Inferior parietal cortex (tissue), 1 donor: ENCODE results near the gene EMC1.
A peak's percentile ranks its signal among the peaks of the same experiment; 100 is the strongest.
"Not testable (repeated sequence)": the region's sequence is repeated elsewhere in the genome, so short reads cannot be mapped to it uniquely, and the experiment has no call there.

Experiments
- DNase-seq: peaks from one replicate; pipeline ENCODE4 v3.0.0-alpha.2; 2016; ENCODE audit errors: extremely low spot score

EMC1 gene

GRCh38 chr1:19260211-19261138 is 9.2 kb upstream of the EMC1 start:
- DNase-seq = no peak

GRCh38 chr1:19258353-19258752 is 7.0 kb upstream of the EMC1 start:
- DNase-seq = no peak

GRCh38 chr1:19257178-19257914 is 6.0 kb upstream of the EMC1 start:
- DNase-seq = no peak

DNA sequence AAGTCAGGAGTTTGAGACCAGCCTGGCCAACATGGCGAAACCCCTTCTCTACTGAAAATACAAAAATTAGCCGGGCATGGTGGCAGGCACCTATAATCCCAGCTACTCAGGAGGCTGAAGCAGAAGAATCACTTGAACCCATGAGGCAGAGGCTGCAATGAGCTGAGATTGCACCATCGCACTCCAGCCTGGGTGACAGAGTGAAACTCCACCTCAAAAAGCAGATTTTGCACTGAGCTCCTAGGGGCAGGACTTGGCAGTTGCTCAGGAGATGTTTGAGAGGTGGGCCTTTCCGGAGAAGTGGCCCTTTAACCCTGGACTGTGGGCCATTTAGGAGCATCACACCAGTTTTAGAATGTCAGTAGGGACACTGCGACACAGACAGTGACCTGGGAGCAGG is 5.0 kb upstream of the EMC1 start:
- DNase-seq = not testable (repeated sequence)

DNA sequence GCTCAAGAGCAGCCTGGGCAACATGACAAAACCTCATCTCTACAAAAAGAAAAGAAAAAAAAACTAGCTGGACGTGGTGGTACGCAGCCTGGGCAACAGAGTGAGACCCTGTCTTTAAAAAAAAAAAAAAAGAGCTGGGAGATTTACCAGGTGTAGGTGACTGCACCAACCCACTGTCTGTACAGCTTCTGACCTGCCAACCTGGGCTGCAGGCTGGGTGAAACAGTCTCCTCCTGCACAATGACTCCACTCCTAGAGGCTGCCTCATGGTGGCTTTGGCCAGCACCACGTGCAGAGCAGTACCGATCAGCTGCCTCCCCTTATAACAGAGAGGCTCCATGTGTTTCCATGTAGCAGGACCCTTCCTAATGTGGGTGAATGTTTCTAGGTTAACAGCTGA is 4.0 kb upstream of the EMC1 start:
- no peak for DNase-seq

- DNase-seq = no peak
Measured at GRCh38 chr1:19254416-19254815, 3.1 kb upstream of the EMC1 start.

DNA sequence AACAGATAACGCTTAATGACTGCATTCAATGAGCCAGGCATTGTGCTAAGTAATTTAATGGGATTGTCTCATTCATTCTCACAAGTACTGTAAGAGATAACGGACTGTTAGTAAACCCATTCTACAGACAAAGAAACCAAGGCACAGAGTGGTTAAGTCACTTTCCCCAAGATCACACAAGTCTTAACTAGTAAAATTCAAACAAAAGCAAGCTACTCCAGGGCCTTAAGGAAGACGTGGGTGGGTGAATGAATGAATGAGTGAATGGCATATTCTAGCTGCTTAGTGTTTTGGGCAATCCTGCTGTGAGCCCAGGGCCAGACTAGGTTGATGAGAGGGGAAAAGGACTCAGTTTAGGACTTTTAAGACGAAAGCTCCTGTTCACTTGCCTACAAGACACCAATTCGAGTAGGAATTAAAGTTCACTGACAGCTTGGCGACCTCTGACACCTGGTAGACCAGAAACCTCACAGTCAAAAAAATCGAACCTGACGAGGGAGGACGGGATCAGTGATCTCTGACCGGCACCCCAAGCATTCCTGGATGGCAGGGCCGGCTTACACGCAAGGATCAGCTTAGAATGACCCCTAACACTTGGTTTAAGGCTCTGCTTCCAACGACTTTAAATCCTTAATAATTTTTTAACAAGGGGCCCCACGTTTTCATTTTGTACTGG is 557 bp downstream of the EMC1 start:
- DNase-seq = no peak

- DNase-seq = peak; percentile 74
Measured at GRCh38 chr1:19240673-19241538, 10.4 kb downstream of the EMC1 start.

GRCh38 chr1:19239876-19240275 is 11.4 kb downstream of the EMC1 start:
- DNase-seq = no peak

- DNase-seq = no peak
Measured at GRCh38 chr1:19234224-19234623, 17.1 kb downstream of the EMC1 start.

DNA sequence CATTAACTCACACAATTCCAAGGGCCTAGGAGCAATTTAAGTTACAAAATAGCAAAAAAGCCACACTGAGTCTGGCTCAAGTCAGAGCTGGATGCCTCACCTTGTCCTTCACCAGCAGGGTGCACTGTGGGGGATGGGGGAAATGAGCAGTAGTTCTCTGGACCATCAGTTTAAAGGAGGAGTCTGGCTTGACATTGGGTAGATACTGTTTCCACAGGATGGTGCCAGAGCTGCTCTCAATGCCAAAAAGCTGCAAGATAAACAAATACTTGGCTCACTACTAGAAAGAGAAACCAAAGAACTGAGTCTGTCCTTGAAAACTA is 18.8 kb downstream of the EMC1 start:
- DNase-seq = no peak

DNA sequence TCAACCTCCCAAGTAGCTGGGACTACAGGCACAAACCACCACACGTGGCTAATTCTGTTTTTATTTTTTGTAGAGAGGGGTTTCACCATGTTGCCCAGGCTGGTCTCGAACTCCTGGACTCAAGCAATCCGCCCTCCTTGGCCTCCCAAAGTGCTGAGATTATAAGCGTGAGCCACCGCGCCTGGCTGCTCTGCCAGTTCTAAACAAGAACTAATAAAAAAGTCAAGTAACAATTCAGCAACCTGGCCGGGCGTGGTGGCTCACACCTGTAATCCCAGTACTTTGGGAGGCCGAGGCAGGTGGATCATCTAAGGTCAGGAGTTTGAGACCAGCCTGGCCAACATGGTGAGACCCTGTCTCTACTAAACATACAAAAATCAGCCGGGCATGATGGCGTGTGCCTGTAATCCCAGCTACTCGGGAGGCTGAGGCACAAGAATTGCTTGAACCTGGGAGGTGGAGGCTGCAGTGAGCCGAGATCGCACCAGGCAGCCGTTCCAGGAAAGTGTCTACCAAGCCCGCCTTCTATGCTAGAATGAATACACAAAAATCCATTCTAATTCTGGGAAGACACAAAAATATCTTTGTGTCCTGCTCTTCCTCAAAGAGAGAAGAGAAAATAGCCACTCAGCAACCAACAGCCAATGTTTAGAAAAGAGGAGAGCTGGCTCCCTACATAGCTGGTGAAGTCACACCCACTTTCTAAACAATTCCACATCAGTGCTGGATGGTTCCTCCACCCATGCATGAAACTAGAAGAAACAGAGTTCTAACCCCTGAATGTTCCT is 19.4 kb downstream of the EMC1 start:
- peak; percentile 36 for DNase-seq

DNA sequence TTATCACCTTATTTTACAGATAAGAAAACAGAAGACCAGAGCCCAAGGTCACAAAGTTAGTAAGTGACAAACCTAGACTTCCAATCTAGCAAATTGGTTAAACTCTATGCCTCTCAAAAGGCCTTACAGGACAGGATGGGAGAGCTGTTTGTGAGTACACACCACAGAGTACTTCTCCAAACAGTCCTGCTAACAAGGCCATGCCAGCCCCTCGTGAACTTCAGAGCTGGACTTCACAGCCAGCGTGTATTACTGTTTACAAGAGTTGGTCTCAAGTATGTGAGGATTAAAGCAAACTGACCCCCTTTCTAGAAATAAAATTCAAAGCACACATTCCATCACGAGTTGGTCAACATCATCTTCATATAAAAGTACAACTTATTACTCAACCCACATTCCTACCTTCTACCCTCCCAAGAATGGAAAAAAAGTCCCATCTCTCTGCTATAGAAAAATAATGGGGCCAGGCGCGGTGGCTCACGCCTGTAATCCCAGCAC is 21.4 kb downstream of the EMC1 start:
- no peak for DNase-seq

GRCh38 chr1:19229229-19229628 is 22.1 kb downstream of the EMC1 start:
- DNase-seq = no peak

DNA sequence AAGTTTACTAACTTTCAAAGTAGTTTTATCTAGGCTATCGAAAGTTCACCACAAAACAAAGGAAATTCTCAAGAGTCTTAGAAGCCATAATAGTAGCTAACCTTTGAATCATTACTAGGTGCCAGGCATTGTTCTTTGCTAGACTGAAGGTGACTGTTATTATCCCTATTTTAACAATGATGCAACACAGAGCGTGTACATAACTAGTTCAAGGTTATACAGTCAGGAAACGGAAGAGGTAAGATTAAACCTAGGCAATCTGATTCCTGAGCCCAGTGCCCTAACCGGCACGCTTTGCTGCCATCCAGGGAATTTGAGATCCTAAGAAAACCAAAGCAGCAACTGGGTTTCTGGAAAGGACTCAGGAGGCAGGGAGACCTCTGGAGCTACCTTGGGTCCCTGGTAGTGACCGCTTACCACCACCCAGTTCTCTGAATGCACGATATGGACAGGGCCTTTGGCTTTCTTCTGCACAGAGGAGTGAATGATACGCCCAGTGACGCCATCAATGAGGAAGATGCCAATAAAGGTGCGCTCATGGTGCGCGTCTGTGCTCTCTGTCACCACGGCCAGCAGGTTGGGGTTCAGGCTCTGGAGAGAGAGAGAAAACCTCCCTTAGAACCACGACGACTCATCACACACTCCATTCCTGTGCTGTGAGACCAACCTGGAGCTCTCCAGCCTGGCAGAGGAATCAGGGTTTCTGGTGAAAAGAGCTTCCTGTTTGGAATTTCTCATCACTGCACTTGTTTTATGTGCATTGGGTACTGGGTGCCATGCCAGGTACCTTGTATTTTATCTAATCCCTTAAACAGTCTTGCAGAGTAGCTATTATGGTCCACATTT is 28.1 kb downstream of the EMC1 start:
- no peak for DNase-seq

DNA sequence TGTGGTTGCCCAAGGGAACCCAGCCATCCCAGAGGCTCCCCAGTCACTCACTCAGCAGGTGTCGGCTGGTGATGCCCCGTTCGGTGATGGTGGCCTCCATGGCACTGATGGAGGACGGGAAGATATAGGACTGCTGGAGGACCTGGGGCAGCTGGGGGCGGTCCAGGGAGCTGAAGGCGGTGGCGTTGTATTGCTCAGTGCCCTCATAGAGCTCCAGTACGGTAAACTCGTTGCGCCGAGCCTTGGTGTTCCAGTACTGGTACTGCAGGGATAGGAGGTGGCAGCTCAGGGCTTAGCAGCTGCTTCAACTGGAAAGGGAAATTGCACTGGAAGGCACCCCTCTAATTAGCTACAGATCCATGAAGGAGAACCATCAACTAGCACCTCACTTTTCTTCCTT is 28.8 kb downstream of the EMC1 start:
- DNase-seq = no peak

DNA sequence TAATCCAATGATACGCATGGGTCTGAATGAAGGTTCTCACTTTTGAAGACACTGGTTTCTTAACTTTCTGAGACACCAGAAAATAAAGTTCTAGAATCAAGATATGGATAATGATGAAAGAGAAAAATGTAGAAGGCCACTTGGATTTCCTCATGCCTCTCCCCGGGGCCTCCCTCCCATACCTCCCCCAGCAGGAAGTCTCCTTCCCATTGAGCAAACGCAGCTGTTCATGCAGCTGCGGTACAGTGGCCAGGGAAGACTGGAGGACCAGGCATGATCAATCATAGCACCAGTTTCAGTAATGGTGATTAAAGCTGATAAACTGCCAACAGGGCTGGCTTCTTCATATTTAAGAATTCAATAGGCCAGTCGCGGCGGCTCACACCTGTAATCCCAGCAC is 30.3 kb downstream of the EMC1 start:
- no peak for DNase-seq

- DNase-seq = no peak
Measured at GRCh38 chr1:19220080-19220846, 31.1 kb downstream of the EMC1 start.

- DNase-seq = no peak
Measured at GRCh38 chr1:19219451-19219850, 31.9 kb downstream of the EMC1 start.
